Heart right ventricle (tissue), 16 donors: ENCODE data around the gene LRIF1. TPM values are rescaled to one million over a fixed set of nuclear protein-coding genes. Genes with fewer than 3 reads are reported as not detected.

ENCODE experiments used
- ATAC-seq, 8 donors: fragments of 200-7000 bp; cut with Tn5 transposase; one replicate each; pipeline ENCODE4 v1.9.1; 2020; ENCODE audit warnings: mild to moderate bottlenecking in 8 of 8, moderate library complexity in 8 of 8, moderate number of reproducible peaks in 1 of 8
- DNase-seq, 2 donors: peaks; one replicate each; pipeline ENCODE4 v3.0.0-alpha.2; 2020
- H3K27ac ChIP-seq, 10 donors: fragments of 200-600 bp; sonication (generic) in 2 of 10; one replicate each; pipeline versions ENCODE4 v1.5.0 to v1.8.0; 2020 to 2022; ENCODE audit warnings: mild to moderate bottlenecking in 3 of 10
- H3K27me3 ChIP-seq, 7 donors: fragments of 200-600 bp; one replicate each; pipeline ENCODE4 v1.8.0; 2021 to 2022; ENCODE audit warnings: mild to moderate bottlenecking in 2 of 7
- H3K36me3 ChIP-seq, 9 donors: fragments of 200-600 bp; sonication (generic) in 1 of 9; one replicate each; pipeline versions ENCODE4 v1.5.0 to v1.8.0; 2020 to 2022; ENCODE audit warnings: mild to moderate bottlenecking in 2 of 9
- H3K4me1 ChIP-seq, 9 donors: fragments of 200-600 bp; sonication (generic) in 1 of 9; one replicate each; pipeline versions ENCODE4 v1.5.0 to v1.8.0; 2020 to 2022; ENCODE audit warnings: mild to moderate bottlenecking in 4 of 9
- H3K4me3 ChIP-seq, 10 donors: fragments of 200-600 bp; sonication (generic) in 2 of 10; one replicate each; pipeline versions ENCODE4 v1.5.0 to v1.8.0; 2020 to 2022; ENCODE audit warnings: mild to moderate bottlenecking in 7 of 10, moderate library complexity in 2 of 10
- H3K9me3 ChIP-seq, 11 donors: fragments of 200-600 bp in 10 of 11; sonication (generic) in 2 of 11; one replicate each; pipeline versions ENCODE4 v1.5.0 to v1.8.0; 2013 to 2022; ENCODE audit warnings: mild to moderate bottlenecking in 2 of 11, control low read depth in 1 of 11, moderate library complexity in 1 of 11
- WGBS, 2 donors: extraction: QIAGEN DNeasy Blood & Tissue Kit; methylation state at CpG; one replicate each; pipeline ENCODE4 v1.1.7; 2013; ENCODE audit warnings: inconsistent platforms in 1 of 2; 5-methylcytosine and 5-hydroxymethylcytosine counted together
- intact Hi-C, 10 donors: fragments of 100-400 bp; cut with DNase I; formaldehyde crosslinking; loops; one replicate each; pipeline versions ENCODE4 v1.11.1 to v1.14.2; 2022
- polyA plus RNA-seq, 2 donors: library from polyadenylated mRNA; stranded (reverse); fragments of 200-250 nt; gene quantifications; one replicate each; pipeline ENCODE4 v1.2.3, GENCODE V29; 2013
- total RNA-seq, 10 donors: library from RNA; stranded (reverse); fragmentation: NEBNext Ultra II Directional in 3 of 10; extraction: Animal tissue kit (Norgen Biotek cat#: 25700) in 3 of 10; gene quantifications; one replicate each; pipeline versions ENCODE4 v1.2.1 to v1.2.4, GENCODE V29; 2021 to 2023
- TF ChIP-seq, protein P1 (sequence below), 9 donors: fragments of 200-600 bp; sonication (generic) in 2 of 9; IDR thresholded peaks; one replicate each; pipeline versions ENCODE4 v1.5.0 to v1.8.0; 2021 to 2022; ENCODE audit warnings: antibody characterized with exemption in 9 of 9, mild to moderate bottlenecking in 5 of 9, moderate library complexity in 1 of 9
- donor health status: Arrhythmogenic right ventricular cardiomyopathy.
- donor health status: ischemic (EF 13 %, LVEDD 7.1; RV severe dilation, severe dysfunction).
- donor health status: healthy with polysubstance abuse.
- donor health status: DM: no; HTN: yes; CAD: no.
- donor health status: DM: no; HTN: no; CAD: no.
- donor health status: ischemic (EF 25% LVEDD 6.9; RV normal size, moderate dysfunction).
- donor health status: ischemic (EF 25% LVEDD 5.7; RV mildly dilated, moderate dysfunction).
- donor health status: healthy.
- donor health status: DM: yes; HTN: yes; CAD: no.
- donor health status: Ischemic cardiomyopathy.
- donor health status: ischemic (EF 35%, LVEDD 5.7; RV mildly dilated, moderate dysfunction).
- donor health status: nonischemic (EF 11% LVEDD 7.7; RV severe dilation, severe dysfunction).
- donor health status: DM: yes; HTN: yes; CAD: no.
- donor health status: PGD.
- donor health status: ischemic (EF 29% LVEDD 5.4; RV normal size, mild dysfunction).
- donor health status: nonischemic (EF 23%, LVEDD 6.1; RV moderate dilation, normal function).

LRIF1 gene
- total and polyA plus RNA-seq, 12 donors = 7.2 to 21.3 (median 15.8) TPM

DNA sequence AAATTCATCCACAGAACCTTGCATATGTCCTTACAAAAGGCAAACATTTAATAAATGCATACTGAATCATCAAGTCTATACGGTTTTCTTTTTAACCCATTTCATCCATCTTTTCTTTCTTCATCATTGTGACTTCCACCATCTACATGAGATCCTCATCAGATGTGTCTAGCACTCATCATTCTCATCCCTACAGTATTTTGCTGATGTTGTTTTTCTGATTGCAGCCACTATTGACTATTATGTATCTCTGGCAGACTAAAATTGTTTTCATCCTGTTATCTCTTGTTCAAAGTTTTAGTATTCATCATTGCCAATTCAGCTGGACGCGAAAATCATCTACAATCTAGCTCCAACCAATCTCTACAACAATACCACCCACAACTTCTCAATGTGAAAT, 5.9 kb downstream of the LRIF1 start:
- Histone ChIP-seq H3K27me3 (no peaks in the 10 kb centered on the region), H3K4me3 (no peak overlapping the region), H3K9me3 (peaks cover 0 to 95% (median 6%) of the 10 kb centered on the region in 11 donors), H3K27ac (no peak overlapping the region), H3K4me1 (peaks cover 0 to 17% (median 8%) of the 10 kb centered on the region in 9 donors), H3K36me3 (peaks cover 0 to 28% (median 0%) of the 10 kb centered on the region in 9 donors)
- TF ChIP-seq, protein P1, sequence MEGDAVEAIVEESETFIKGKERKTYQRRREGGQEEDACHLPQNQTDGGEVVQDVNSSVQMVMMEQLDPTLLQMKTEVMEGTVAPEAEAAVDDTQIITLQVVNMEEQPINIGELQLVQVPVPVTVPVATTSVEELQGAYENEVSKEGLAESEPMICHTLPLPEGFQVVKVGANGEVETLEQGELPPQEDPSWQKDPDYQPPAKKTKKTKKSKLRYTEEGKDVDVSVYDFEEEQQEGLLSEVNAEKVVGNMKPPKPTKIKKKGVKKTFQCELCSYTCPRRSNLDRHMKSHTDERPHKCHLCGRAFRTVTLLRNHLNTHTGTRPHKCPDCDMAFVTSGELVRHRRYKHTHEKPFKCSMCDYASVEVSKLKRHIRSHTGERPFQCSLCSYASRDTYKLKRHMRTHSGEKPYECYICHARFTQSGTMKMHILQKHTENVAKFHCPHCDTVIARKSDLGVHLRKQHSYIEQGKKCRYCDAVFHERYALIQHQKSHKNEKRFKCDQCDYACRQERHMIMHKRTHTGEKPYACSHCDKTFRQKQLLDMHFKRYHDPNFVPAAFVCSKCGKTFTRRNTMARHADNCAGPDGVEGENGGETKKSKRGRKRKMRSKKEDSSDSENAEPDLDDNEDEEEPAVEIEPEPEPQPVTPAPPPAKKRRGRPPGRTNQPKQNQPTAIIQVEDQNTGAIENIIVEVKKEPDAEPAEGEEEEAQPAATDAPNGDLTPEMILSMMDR (IDR thresholded peaks at IDR 0.05) = no peak
- intact Hi-C loops = no loop called here
- ATAC-seq (no peak), DNase-seq (no peak)
- 98% methylated on average over 3 of the region's 3 CpGs for WGBS, 2 donors

DNA sequence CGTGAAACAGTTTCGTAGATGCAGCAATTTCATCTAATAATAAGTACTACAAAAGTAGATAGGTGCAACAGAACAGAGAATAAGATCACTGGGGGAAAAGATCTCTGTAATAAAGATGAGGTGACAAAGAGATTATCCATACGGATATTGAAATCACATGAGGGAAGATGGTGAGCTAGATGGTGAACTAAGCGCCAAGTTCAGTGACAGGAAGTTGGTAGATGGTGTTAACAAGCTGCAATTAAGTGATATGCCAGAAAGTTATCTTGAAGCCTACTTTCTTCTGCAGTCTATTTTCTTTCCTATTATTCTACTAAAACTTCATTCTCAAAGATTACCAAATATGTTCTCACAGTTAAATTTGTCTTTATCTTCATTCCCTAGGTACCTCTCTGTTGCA, 7.1 kb downstream of the LRIF1 start:
- 78 to 89% methylated on average over 4 of the region's 4 CpGs for WGBS, 2 donors
- H3K36me3 ChIP-seq = peaks cover 0 to 40% (median 10%) of the 10 kb centered on the region in 9 donors
- intact Hi-C loops = no loop called here
- TF ChIP-seq, protein P1 (IDR thresholded peaks at IDR 0.05) = no peak
- no peak for ATAC-seq
- H3K4me3 ChIP-seq = no peak overlapping the region
- no peak overlapping the region for H3K27ac ChIP-seq
- peaks cover 0 to 88% (median 6%) of the 10 kb centered on the region in 11 donors for H3K9me3 ChIP-seq
- DNase-seq = no peak
- peaks cover 0 to 9% (median 0%) of the 10 kb centered on the region in 9 donors for H3K4me1 ChIP-seq
- H3K27me3 ChIP-seq = no peaks in the 10 kb centered on the region

DNA sequence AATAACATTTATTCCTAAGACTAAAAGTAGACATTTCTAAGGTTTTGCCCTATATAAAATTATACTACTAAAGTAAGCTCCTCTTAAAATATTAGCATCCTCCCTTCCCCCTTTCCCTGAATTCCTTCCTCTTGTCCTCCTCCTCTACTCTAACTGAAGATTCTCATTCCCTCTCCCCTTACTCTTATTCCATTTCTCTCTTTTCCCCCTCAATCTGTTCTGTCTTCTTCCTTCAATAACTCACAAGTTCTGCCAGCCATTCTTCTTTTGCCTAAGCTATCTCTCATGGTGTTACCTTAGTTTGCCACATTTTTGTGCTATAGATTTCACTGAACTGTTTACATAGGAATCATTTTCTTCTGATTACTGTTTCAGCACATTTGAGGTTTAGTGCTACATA, 10.7 kb downstream of the LRIF1 start:
- Histone ChIP-seq H3K9me3 (peaks cover 0 to 61% (median 0%) of the 10 kb centered on the region in 11 donors), H3K4me1 (peaks cover 0 to 3% (median 0%) of the 10 kb centered on the region in 9 donors), H3K27me3 (no peaks in the 10 kb centered on the region), H3K36me3 (peaks cover 0 to 53% (median 27%) of the 10 kb centered on the region in 9 donors), H3K4me3 (no peak overlapping the region), H3K27ac (no peak overlapping the region)
- no peak for DNase-seq
- ATAC-seq = no peak
- intact Hi-C loops = no loop called here
- TF ChIP-seq, protein P1 (IDR thresholded peaks at IDR 0.05) = no peak

DNA sequence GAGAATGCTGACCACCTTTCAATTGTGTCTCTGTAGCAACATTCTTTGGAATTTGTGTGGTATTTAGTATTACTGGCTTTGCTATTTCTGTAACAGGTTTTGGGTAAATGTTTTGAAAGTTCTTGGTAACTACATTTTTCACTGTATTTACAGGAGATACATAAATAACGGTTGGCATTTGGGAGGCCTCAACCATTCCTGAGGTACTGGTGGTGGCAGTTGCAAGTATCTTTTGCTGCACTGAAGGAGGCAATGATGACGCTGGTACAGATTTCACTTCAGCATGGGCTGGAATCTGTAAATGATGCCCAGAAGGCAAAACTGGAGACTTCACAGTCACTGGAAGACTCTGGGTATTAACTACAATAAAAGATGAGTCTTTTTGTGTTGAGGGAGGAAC, 11.7 kb downstream of the LRIF1 start:
- 96% methylated on average over 2 of the region's 2 CpGs for WGBS, 2 donors
- DNase-seq = no peak
- Histone ChIP-seq H3K9me3 (peaks cover 0 to 60% (median 0%) of the 10 kb centered on the region in 11 donors), H3K4me3 (no peak overlapping the region), H3K27ac (no peak overlapping the region), H3K27me3 (no peaks in the 10 kb centered on the region), H3K4me1 (peaks cover 0 to 3% (median 0%) of the 10 kb centered on the region in 9 donors), H3K36me3 (peaks cover 0 to 63% (median 29%) of the 10 kb centered on the region in 9 donors)
- TF ChIP-seq, protein P1 (IDR thresholded peaks at IDR 0.05) = no peak
- intact Hi-C loops = no loop called here
- no peak for ATAC-seq
